Effector CD4-positive, alpha-beta T cell (primary cell): ENCODE results near the gene ABHD13.
A peak's percentile ranks its signal among the peaks of the same experiment; 100 is the strongest.
"Not testable (repeated sequence)": the region's sequence is repeated elsewhere in the genome, so short reads cannot be mapped to it uniquely, and the experiment has no call there.

Source experiments
- DNase-seq: peaks from one replicate; pipeline ENCODE4 v3.0.0-alpha.2; 2020
- total RNA-seq: gene quantifications from one replicate; lab custom pipeline; 2026; lab: John Stamatoyannopoulos, UW

ABHD13 gene
- 44.1 reads per million, percentile 65 among the genes with 10 or more reads in this experiment for total RNA-seq

DNA sequence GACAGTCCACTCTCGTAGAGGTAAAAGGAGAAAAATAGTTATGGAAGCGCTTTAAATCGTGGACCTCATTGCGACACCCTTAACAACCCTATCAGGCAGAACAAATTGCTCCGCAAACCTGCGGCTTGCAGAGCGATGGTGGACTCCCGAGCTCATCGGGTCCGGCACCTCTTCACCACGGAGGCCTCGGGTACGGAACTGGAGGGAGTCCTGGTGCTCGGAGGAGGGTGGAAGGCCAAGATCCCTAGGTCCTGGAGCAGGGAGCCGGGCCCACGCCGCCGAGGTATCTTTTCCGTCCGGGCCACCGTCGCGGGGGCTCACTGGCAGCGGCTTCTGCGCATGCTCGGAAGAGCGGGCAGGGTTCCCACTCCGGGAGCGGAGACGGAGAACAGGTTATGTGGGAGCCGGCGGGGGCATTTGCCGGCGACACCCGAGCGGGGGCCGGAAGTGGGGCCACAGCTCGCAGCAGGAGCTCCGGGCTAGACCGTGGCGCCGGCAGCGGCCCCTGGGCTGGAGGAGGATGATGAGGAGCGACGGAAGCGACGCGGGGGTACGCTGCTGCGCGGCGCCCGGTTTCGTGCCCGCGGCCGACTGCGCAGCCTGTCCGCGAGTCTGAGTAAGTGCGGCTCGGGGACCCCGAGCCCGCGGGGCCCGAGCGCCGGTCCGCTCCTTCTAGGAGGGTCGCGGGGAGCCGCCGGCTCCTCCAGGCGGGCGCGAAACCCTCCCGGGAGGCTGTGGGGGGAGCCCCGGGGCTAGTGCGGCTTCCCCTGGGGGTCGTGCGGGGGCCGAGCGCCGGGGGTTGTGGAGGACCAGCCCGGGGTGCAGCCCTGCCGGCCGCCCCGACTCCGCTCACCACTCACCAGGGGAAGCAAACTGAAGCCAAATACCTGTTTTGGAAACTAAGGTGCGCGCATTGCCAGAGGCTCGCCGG lies at the start of gene ABHD13:
TSS of gene ABHD13 (plus strand) at position 349 of the 931 bp plus-strand sequence. CDS start 10,827 bp downstream, outside the sequence.
- DNase-seq = peak; percentile 85

DNA sequence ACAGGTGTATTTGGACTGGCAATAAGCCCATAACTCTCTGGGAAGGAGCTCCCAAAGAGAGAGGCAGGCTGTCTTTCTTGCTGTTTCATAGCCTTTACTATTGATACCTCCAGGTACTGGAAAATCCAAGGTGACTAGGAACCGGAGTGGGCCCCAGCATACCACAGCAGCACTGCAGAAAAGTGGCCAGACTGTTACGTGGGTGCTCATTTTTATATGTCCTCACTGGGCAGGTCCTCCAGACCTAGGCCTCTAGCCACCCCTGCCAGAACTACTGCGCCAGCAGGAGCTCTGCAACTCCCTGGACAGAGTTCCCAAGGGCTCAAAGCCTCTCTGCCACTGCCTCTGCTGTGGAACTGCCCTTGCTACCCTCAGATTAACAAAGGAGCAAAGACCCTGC lies 49.3 kb upstream of the ABHD13 start:
- no peak for DNase-seq

DNA sequence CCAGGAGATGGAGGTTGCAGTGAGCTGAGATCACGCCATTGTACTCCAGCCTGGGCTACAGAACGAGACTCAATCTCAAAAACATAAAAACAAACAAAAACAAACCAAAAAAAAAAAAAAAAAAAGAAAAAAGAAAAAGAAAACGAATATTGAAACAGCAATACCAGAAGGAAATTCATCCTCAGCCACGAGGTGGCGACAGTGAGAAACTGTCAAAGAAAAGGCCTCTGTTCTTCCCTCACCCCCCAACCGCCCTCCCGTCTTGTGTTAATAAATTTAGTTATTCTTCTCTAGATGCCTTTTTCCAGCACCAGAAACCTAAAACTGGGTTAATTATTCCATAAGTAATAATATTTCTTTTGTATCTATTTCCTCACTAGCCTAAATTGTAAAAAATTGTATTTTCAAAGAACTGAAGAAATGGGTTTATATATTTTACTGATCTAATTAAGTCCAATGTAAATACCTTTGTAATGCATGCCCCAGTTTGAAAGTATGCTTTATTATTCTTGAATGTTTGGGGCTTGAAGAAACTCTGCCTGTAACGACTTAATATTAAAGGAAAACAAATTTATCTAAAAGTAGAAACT lies 41.4 kb upstream of the ABHD13 start:
- DNase-seq = peak; percentile 51

DNA sequence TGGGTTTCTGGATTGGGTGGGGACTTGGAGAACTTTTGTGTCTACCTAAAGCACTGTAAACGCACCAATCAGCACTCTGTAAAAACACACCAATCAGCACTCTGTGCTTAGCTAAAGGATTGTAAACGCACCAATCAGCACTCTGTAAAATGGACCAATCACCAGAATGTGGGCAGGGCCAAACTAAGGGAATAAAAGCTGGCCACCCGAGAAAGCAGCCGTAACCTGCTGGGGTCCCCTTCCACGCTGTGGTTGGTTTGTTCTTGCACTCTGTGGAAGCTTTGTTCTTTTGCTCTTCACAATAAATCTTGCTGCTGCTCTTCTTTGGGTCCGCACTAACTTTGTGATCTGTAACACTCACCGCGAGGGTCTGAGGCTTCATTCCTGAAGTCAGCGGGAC lies 40.1 kb upstream of the ABHD13 start:
- DNase-seq = no peak

DNA sequence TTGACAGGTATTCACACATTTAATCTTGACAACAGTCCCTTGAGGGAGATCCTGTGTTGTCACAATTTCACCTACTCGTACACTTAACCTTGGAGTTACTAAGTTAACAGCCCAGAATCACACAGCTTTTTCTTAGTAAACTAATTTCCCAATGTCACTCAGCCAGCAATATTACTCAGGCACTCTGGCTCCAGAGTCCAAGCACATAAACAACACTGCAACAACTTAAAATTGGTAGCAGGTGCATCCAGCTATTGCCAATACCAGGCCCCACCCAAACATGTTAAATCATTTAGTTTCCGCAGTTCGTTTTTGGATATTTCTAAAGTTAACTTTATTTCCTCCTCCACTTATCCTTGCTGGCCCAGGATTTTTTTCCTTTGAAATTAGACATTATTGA lies 35.5 kb upstream of the ABHD13 start:
- no peak for DNase-seq

DNA sequence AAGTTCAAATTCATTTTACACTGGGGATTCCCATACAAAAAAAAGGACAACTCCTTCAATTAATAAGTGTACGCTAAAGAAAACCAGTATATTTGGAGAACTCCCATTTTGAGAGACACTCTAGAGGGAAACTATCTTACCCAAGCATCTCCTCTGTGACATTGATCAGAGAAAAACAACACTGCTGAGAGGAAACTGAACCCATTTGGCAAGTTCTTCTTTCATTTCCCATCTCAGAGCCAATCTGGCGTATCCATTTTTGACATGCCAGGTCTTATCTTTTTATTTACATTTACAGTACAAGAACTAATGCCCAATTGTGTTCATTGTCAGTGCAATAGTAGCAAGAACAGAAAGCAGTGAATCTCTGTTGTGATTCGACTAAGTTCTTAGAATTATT lies 33.0 kb upstream of the ABHD13 start:
- DNase-seq = no peak

DNA sequence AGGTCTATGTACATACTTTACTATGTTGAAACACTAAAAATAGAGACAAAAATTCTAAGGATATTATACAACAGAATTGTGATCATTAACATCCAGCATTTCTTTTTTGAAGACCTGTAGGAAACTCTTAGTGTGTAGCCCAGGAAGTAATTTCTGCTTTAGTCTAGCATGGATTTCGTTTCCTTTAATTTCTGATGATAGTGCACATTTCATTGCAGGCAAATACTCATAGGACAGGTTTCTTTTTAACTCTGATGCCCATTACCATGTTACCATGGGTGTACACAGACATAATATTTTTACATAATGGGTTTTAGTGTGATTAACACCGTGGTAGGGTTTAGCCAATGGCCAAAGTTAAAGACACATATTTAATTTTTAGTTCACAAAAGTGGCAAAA lies 29.9 kb upstream of the ABHD13 start:
- DNase-seq = no peak

DNA sequence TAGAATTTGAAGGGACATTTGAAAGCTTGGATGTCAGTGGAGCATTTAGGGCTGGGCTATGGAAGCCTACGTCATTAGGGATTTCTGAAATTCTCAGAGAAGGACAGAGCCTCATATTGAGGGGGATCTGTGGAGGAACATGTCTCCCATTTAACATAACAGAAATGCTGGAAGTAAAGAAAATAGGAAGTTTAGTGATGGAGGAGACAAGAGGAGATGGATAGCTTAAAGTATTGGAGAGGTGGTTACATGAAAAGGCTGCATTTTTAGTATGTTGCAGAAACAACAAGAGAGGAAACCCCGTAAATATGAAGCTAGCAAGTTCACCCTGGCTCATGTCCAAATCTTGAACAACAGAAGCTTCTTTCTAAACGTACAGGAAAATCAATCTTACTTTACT lies 27.3 kb upstream of the ABHD13 start:
- no peak for DNase-seq

DNA sequence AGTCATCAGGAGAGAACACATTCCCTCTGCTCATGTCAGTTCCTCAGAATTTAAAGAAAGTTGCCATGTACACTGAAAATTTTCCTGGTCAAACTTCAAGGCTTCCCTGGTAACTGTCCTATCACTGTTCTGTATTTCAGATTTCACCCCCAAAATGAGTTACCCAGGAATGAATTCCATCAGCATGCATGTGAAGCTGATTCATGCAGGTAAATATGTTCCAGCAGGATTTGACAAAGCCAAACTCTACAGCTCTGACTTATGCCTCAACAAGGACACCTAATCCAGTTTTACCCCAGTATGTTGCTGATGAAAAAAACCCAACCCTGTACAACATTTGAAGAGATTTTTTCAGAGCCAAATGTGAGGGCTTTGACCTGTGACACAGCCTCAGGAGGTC lies 24.4 kb upstream of the ABHD13 start:
- DNase-seq = no peak

DNA sequence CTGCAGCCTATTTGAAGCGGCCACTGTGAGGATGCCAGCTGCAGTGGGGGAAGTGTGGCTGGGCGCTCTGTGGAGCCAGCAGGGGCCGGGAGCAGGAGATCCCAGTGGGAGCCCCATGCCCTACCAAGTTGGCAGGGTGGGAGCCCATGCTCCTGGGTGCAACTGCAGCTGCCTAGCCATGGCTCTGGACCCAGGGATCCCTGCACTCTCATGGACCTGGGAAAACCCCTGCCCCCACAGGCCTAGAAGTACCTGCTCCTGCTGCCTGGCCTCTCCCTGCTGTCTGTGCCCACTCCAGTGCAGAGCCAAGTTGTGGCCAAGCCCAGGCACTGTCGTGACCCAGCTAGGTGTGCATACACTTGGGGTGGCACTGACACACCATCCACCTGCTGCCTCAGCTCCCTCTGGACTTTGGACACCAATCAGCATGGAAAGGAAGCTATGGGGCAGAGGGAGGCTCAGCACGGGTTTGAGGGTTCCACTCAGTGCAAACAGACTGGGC lies 23.7 kb upstream of the ABHD13 start:
- no peak for DNase-seq

DNA sequence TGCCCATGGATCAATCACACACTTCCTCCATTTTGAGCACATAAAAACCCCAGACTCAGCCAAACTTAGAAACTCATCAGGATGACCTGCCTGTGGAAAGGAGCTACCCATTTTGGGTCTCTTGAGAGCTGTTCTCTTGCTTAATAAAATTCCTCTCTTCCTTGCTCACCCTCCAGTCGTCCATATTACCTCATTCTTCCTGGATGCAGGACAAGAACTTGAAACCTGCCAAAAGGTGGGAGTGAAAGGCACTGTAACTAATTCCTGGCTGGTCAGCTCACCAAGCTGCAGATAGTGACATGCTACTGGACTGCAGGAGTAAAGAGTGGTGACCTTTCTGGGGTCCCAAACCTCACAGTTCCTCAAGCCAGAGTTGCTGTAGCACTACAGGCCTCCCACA lies 23.0 kb upstream of the ABHD13 start:
- DNase-seq = no peak

DNA sequence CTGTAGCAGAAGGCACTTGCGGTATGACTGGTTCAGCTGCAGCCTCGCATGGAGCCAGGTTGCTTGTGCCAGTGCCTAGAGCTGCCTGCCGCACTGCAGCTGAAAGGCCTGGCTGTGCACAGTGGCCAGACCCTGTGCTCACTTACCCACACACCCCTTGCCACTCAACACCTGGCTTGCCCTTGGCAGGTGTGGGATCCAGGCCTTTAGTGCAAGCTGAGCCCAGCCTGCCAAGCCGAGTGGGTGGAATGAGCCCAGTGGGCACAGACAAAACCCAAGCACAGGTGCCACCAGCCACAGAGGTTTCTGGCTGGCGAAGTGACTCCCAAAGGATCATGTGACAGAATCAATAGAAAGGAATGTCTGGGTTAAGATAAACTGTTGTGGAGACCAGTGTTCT lies 22.3 kb upstream of the ABHD13 start:
- DNase-seq = no peak

DNA sequence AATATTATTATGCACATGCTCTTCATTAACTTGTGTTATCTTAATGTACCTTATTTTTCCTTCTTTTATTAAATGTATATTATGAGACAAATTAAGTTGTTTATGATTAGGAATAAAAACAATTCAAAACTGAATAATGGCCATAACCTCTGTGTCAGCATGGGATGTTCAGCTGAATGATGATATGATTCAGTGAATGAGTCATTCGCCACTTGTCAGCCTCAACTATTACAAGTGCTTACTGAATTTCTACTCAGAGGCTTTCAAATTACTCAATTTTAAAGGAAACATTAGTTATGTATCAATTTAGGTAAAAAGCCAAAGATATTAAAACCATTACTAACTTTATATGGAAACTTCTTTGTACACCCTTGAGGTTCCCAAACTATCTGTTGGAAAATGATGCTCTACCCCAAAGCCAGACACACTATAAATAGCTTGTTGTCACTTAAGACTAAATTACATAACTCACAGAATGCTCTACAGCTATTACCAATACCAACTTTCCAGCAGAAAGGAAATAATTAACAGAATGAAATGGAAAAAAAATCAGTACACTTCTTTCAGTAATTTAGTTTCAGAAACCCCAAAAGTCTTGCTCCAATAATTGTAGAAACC lies 17.3 kb upstream of the ABHD13 start:
- no peak for DNase-seq

DNA sequence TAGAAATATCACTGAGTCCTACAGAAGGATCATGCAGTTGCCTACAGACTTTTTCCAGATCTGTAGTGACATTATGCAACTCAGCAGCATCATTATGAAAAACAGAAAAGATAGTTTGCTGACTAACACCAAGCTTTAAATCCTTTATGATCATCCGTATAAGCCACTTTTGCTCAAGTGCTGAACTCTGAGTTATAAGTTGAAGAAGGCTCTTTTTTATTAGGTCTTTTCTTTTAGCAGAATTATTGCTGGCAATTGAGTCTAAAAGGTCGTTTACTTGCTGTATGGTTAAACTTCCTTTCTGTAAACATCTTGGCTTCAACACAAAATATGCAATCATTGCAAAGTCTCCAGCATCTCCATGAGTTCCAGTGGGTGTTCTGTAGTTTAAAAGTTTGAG lies 7.6 kb upstream of the ABHD13 start:
- DNase-seq = no peak

DNA sequence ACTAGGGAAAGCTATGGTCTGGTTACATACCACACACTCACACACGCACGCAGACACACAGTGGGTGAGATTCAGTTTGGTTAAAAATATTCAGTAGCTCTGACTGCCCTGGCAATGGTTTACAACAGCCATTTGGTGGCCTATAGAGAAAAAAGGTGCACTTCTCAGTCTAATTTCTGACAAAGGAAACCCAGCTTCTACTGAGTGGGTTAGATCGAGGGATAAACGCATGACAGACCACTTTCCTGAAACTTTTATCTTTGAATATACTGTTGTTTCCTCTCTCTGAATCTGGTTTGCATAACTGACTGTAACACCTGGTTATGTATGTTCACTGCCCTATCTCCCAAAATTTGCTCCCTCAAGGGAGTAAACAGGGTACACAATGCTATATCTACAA lies 5.3 kb upstream of the ABHD13 start:
- no peak for DNase-seq

DNA sequence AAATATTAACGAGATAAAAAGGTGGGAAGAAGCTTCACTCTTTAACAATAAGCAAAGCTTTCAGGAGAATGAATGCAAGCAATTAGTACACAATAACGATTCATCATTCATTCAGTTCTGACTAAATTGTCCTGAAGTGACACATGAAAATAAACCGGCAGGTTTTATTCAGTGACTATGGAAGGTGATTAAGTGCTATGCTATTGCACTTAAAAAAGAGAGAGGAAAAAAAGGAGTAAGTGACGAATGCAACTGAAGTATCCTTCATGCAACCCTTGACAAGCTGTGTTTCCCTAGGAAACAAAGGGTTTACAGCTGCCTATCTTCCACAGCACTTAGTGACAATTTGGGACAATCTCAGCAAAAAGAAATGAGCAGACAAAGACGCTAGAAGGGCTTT lies 4.2 kb upstream of the ABHD13 start:
- no peak for DNase-seq

DNA sequence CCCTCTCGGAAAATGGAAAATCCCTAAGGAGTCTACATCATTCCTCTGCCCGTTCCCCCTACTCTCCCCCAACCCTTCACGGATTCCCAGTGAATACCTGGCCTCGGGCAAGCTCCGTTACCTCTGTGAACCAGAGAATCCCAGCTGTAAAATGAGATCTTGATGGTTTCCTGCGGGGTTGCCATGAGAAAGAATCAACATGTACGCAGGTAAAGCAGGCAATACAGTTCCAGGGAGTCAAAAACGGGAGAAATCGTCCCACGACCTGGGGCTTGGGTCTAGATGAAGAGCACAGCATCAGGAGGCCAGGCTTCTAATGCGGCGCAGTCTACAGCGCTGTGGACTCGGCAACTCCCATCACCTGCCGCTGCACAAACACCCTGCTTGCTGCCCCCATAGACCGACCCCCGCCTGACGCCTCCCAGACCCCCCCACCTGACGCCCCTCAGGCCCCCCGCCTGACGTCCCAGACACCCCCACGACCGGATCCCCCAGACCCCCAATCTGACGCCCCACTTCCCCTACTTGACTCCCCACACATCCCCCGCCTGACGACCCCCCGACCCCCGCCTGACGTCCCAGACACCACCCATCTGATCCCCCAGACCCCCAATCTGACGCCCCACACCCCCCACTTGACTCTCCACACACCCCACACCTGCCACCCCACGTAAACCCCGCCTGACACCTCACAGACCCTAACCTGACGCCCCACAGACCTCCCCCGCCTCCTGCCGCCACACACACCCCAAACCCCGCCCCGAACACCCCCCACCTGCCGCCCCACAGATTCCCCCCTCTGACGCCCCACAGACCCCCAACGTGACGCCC lies 3.5 kb upstream of the ABHD13 start:
- no peak for DNase-seq

DNA sequence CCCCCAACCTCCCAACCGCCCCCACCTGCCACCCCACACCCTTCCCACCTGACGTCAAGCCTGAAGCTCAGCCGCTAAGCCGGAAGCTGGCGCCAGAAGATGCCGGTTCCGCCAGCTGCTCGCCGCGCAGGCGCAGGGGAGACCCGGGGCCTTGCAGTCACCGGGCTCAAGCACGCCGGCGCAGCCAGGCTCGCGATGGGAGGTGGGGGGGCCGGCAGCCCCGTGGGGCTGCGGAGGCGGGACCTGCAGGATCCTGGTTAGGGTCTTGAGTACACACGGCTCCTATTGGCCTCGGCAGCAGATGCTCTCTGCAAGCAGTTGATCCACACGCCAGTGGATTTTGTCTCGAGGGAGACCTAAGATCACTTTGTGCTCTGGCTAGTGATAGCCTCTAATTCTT lies 2.8 kb upstream of the ABHD13 start, which contains the start of gene LIG4:
TSS of gene LIG4 (minus strand) at position 101 of the 400 bp plus-strand sequence. CDS start 4,268 bp downstream, outside the sequence.
- peak; percentile 92 for DNase-seq

DNA sequence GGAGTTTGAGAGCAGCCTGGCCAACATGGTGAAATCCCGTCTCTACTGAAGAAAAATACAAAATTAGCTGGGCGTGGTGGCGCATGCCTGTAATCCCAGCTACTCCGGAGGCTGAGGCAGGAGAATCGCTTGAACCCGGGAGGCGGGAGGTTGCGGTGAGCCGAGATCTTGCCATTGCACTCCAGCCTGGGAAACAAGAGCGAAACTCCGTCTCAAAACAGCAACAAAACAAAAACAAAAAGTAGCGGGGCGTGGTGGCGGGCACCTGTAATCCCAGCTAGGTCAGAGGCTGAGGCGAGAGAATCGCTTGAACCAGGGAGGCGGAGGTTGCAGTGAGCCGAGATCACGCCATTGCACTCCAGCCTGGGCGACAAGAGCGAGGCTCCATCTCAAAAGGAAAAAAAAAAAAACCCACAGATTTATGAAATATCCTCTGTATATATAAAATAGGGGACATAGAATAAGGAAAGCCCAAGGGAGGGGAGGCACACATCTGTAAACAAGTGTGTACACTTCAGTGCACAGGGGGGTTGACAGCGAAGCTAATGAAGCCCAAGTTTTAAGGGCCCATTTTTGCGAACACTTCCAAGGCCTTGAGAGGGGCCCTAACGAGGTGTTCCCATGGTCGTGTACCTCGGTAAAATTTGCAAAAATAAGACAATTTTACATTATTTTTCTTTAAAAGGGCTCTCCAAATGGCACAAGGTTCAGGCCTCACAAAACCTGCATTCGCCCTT lies 717 bp upstream of the ABHD13 start:
- DNase-seq = not testable (repeated sequence)

DNA sequence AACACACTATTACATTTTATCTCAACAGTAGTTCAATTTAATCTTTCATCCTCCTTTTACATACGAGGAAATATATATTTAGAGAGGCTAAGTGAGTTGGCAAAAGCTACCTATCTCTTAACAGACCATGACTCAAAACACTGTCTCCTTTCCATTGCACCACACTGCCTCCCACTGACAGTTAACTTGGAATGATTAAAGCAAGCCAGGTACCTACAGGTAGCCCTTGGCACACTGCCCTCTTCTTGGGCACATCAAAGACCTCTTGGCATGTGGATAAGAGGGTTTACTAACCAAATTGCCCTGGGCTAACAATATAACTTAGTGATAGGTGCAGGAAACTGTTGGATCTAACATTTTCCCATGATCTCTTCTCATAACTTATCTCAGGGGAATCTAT lies 1.8 kb downstream of the ABHD13 start:
- DNase-seq = no peak

DNA sequence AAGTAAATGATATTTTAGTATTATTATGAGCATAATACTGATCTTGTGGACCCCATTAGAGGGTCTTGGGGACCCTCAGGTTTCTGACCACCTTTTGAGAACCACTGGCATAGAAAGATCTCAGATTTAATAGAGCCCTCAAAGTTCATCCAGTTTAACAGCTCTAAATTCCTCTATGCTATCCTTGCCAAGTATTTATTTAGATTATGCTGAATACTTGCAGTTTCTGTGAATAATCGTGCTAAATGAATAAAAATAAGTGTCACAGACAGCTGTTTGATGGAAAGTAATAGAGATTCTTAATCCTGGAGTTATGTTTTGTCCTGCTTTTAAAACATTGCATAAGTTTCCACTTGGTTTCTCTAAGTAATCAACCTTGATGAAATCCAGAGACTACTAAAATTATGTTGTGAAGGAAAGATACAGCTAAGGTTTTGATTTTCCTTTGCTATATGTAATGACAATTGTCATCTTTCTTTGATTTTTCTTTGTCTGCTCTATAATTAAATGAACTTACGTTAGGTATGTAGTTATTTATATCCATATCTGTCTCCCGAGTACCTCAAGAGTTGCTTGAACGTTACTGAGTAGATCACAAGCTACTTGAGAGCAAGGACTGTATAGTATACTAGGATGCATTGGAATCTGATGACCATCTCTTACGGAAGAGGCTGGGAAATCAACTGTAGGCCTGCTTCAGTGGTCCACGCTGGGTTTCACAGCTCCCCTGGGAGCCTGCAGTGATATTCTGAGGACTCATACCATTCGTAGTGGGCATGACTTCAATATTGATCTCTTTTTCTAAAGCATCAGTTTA lies 5.7 kb downstream of the ABHD13 start:
- DNase-seq = no peak
